ENCODE results near the gene MPZL1.

DNA sequence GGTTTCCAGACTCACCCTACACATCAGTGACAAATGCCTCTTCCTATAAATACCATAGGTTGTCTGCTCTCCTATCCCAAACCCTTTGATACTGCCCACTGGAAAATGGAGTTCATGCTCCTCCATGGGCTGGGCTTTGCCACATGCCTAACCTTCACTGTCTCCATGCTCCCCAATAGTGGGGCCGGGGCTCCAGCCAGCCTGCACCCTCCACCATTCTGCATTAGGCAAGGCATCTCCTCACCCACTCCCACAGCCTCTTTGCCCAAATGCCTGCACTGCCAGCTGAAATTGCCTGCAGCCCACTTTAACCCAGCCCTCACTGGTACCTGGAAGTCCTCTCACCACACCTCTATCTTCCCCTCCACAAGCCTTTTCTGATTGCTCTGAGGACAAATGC, 18.2 kb upstream of the MPZL1 start:
- TF ChIP-seq POLR2AphosphoS5 (IDR thresholded peaks at IDR 0.05; ENCODE audit: borderline replicate concordance, low read depth, low read length) = no peak
- no peak for TF ChIP-seq EZH2 (IDR thresholded peaks at IDR 0.05)
